LoVo (cell line): ENCODE results near the gene STK17B.

ENCODE experiments used
- DNase-seq: peaks from one replicate; pipeline ENCODE4 v3.0.0-alpha.2; 2016; ENCODE audit warnings: low spot score

The STK17B gene

DNA sequence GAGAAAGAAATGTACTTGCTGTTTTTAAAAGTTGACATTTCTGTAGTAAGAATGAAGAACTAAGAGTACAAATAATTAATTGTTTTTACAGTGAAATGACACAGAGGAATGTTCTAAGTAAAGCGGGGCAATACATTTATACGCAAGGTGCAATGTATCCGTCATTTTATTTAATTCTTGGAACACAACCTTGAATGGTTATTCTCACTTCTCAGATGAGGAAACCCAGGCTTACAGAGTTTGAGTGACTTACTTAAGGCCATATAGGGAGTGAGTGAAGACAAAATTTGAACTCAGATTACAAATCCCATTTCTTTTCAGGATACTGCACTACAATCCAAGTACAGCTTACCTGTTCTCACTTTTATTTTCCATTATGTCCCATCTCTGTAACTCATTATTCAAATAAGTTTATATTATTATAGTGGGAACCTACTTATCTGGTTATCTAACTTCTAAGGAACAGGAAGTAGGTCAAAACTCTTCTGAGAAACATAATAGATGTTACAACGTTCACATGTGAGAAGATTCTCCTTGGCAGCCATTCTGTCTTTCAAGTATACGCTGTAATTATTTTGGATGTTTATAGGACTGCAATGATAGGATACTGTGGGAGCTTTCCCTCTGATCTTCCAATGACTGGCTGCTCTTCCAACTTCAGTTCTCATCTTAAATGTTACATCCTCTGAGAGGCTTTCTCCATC is 12.3 kb upstream of the STK17B start:
- no peak for DNase-seq

- DNase-seq = no peak
These were observed 11.7 kb upstream of the STK17B start for GRCh38 chr2:196183172-196183473.

- no peak for DNase-seq
These were observed 11.2 kb upstream of the STK17B start for GRCh38 chr2:196182439-196183171.

- DNase-seq = no peak
These were observed 10.1 kb upstream of the STK17B start for GRCh38 chr2:196181484-196181883.

DNA sequence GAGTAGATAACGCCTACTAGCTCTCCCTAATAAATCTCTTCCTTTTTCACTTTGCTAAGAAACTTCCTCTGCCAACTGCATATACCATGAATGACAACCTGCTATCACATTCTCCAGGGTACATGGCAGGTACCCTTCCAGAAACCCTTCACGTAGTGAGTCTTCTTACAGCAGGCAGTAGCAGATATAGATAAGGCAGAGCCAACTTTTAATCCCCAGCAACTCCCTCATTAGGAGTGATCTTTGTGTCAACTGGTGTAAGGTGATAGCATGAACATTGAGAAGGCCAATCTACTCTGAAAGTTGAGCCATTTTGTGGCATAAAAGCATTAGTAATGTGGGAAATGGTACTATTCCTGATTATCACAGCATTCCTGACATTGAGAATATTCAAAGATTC is 5.7 kb upstream of the STK17B start:
- no peak for DNase-seq

GRCh38 chr2:196176142-196176738 is 4.9 kb upstream of the STK17B start:
- no peak for DNase-seq

DNA sequence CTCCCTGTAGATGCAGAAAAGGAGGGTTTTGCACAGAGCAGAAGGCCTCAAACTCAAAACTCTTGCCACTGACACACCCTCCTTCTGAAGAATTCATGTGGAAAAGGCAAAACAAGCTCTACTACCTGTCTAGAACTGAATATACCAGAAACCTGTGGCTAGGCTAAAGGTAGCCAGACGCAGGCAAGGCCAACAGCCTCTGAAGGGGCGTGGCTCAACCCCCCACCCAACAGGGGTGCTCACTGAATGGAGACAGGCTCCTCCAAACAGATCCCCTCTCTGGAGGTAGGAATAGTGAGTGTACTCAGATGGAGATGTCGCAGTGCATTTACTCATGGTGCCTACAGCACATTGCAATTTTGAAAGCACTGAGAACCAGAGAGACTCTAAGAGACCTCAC is 3.0 kb upstream of the STK17B start:
- no peak for DNase-seq

GRCh38 chr2:196173505-196173904 is 2.1 kb upstream of the STK17B start:
- no peak for DNase-seq

GRCh38 chr2:196172951-196173350 is 1.6 kb upstream of the STK17B start:
- no peak for DNase-seq

DNA sequence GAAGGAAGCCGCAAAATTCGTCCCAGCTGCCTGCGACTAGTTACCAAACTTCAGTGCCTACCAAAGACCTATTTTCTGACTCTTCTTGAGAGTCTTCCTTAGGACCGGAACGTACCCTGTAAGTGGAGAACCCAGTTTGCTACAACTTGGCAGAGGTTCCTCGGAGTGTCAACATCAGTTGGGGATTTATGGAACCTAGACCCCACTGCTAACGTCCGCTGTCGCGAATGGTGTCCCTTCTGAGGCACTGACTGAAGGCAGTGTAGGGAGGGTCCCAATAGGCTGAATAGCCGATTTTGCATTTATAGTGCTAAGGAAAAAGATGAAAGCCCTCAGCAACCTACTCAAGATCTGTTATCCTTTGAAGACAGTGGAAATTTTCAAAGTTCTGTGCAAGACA is 568 bp upstream of the STK17B start:
- DNase-seq = no peak

- no peak for DNase-seq
These were observed 651 bp downstream of the STK17B start for GRCh38 chr2:196170606-196171247.

DNA sequence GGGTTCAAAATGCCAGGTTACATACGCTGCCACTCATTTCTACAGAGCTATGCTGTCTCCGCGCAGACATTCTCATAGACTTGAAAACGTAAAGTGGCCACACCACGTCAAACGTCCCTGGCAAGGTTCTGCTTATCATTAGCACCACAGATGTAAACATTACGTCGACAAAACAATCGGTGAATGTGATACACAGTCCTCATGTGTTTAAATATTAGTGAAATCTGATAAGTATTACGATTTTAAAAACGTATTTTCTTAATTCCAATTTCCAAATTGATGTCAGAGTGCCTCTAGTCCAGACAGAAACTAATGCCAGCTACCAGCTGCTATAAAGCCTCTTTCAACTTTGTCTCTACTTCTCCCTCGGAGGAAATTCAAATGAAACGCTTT is 1.2 kb downstream of the STK17B start:
- peak; percentile 44 for DNase-seq

DNA sequence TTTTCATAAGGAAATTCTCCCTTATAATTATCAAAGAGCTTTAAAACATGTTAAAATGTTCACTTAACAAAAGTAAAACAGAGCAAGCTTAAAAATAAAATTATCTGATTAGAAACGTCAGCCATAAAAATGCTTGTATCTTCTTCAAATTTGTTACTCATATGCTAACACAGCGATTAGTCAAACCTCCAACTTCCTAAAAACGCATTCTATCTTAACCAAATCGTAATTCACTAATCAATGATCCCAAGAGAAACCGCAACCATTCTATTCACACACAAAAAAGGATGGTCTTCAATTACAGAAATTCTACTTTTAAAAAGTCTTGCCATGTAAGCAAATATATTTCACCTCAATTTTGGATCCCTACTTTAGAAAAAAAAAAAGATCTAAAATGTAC is 1.9 kb downstream of the STK17B start:
- DNase-seq = no peak

DNA sequence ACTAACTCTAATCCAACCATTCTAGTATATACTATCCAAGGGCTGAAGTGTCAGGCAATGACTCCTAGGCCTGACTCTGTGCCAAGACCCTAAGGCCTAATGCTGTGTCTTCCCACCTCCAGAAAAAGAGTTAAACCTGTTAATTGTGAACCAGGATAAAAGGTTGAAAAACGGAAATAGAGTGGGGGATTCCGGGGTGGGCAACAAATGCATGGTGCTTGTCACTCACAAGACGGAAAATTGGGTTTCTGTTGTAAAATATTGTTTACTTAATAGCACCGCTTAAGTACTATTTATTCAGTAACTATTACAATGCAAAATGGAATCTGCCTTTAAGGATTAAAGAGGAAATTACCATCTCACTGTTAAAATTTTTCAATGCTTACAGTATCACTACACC is 3.2 kb downstream of the STK17B start:
- DNase-seq = no peak

DNA sequence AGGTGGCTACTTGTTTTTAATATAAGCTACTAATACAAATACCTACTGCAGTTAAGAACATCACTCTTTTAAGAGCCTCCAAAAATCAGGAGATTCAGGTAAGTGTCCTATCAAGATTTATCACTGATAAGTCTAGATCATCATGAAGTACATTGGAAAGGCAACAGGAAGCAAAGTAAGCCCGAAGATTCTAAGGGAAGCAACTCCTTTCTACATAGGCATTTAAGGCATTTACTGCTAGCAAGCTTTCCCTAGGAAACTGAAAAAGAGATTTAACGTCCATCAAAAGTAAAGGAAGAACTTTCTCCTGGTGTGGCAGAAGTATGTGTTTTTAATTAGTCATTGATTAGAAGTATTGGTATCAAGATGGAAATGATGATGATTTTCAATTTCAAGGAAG is 3.7 kb downstream of the STK17B start:
- no peak for DNase-seq

DNA sequence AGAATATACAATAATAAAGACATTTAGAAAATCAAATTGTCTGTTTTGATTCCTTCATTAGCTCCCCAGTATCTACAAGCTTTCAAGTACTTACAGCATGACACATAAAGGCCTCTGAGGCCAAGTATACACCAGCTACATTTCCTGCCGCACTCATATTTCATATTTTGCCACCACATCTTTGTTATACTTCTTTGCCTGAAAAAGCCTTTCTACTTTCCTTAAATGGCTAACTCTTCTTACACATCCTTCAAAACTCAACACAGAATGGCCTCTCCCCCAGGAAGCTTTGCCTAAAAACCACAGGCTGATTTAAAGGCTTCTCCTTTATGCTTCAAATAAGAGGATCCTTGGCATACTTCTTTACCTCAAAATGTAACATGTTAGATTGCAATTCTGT is 4.5 kb downstream of the STK17B start:
- no peak for DNase-seq

- DNase-seq = no peak
These were observed 6.4 kb downstream of the STK17B start for GRCh38 chr2:196165016-196165415.

GRCh38 chr2:196163285-196163684 is 8.1 kb downstream of the STK17B start:
- DNase-seq = no peak

GRCh38 chr2:196162586-196163175 is 8.7 kb downstream of the STK17B start:
- DNase-seq = no peak

GRCh38 chr2:196160946-196161345 is 10.4 kb downstream of the STK17B start:
- no peak for DNase-seq

DNA sequence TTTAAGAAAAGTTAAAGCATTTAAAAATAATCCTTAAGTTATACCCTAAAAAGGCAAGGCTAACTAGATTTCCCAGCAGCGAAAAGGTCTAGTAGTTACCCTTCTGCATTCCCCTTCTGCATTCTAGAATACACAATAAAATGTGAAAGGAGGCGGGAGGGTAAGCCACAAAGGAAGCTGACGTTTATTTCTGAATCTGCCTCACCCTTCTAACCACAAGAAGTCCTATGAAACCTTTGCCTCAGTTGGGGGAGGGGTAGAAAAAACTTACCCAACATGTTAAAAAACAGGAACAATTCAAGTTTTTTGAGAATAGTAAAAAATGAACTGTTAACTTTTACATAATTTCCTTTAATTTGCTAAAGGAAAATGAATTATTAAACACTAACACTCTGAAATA is 11.3 kb downstream of the STK17B start:
- DNase-seq = peak; percentile 88

DNA sequence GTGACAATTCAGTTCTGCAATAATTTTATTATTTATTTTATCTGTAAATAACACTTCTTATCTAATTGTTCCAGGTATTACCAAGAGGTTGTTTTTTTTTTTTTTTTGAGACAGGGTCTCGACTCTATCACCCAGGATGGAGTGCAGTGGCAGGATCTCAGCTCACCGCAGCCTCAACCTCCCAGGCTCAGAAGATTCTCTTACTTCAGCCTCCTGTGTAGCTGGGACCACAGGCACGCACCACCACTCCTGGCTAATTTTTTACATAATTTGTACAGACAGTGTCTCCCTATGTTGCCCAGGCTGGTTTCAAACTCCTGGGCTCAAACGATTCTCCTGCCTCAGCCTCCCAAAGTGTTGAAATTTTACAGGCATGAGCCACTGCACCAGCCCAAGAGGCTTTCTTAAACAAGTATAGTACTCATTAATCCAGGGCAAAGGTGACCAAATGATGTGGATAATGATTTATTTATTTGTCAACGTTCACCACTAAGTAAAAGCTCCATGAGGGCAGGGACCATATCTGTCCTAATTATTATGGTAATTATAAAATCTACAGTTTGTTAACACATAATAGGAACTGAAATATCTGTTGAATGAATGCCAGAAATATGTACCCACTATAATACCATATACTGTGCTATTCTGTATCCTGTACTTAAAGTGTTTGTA is 12.0 kb downstream of the STK17B start:
- no peak for DNase-seq
